Hematopoietic multipotent progenitor cell treated with erythropoietin and hydrocortisone succinate and interleukin-3 and kit ligand, for 6 days (in vitro differentiated cells): Measurements from ENCODE around the gene C13orf46.

Experiments used
- DNase-seq: peaks from one replicate; pipeline ENCODE4 v3.0.0-alpha.2; 2015

The C13orf46 gene

GRCh38 chr13:113937073-113937472 is 36.8 kb downstream of the C13orf46 start:
- no peak for DNase-seq

- DNase-seq, result no peak
Observed at GRCh38 chr13:113936166-113936965, 37.5 kb downstream of the C13orf46 start.

- DNase-seq, result no peak
Observed at GRCh38 chr13:113935001-113935844, 38.7 kb downstream of the C13orf46 start.

- no peak for DNase-seq
Observed at GRCh38 chr13:113934576-113934975, 39.3 kb downstream of the C13orf46 start.

- no peak for DNase-seq
Observed at GRCh38 chr13:113933901-113934300, 40.0 kb downstream of the C13orf46 start.

GRCh38 chr13:113931841-113932459 is 41.9 kb downstream of the C13orf46 start:
- no peak for DNase-seq

GRCh38 chr13:113930671-113931637 is 42.9 kb downstream of the C13orf46 start:
- no peak for DNase-seq

GRCh38 chr13:113929628-113930615 is 44.0 kb downstream of the C13orf46 start:
- no peak for DNase-seq

- DNase-seq, result no peak
Observed at GRCh38 chr13:113928685-113929627, 44.9 kb downstream of the C13orf46 start.

- no peak for DNase-seq
Observed at GRCh38 chr13:113927661-113928581, 46.0 kb downstream of the C13orf46 start.

GRCh38 chr13:113926951-113927660 is 46.8 kb downstream of the C13orf46 start:
- no peak for DNase-seq

- DNase-seq, result no peak
Observed at GRCh38 chr13:113926301-113926761, 47.5 kb downstream of the C13orf46 start.

GRCh38 chr13:113924184-113924901 is 49.5 kb downstream of the C13orf46 start:
- no peak for DNase-seq

GRCh38 chr13:113923376-113924063 is 50.4 kb downstream of the C13orf46 start:
- no peak for DNase-seq

- no peak for DNase-seq
Observed at GRCh38 chr13:113922412-113923118, 51.3 kb downstream of the C13orf46 start.

GRCh38 chr13:113921763-113922162 is 52.1 kb downstream of the C13orf46 start:
- DNase-seq, result no peak
